Lung (tissue), 12 donors: Measurements from ENCODE around the gene HFE. TPM values are rescaled to one million over a fixed set of nuclear protein-coding genes. Genes with fewer than 3 reads are reported as not detected.
A peak's percentile ranks its signal among the peaks of the same experiment; 100 is the strongest.

ENCODE experiments used
- ATAC-seq: fragments of 200-7000 bp; cut with Tn5 transposase; one replicate; pipeline ENCODE4 v1.9.1; 2020; ENCODE audit warnings: moderate number of reproducible peaks; ENCODE audit not compliant: insufficient read depth, low FRiP score
- DNase-seq, 3 donors: peaks; one replicate each; pipeline ENCODE4 v3.0.0-alpha.2; 2013 to 2017
- H3K27ac ChIP-seq, 2 donors: one replicate each; pipeline ENCODE4 v1.5.1; 2013; ENCODE audit warnings: mild to moderate bottlenecking in 2 of 2, moderate library complexity in 2 of 2, control low read depth in 1 of 2, inconsistent platforms in 1 of 2, low read depth in 1 of 2, low read length in 1 of 2
- H3K27me3 ChIP-seq, 3 donors: one replicate each; pipeline ENCODE4 v1.5.1; 2013; ENCODE audit warnings: low read length in 2 of 3; ENCODE audit not compliant: control insufficient read depth in 3 of 3, insufficient read depth in 3 of 3
- H3K36me3 ChIP-seq, 4 donors: one replicate each; pipeline ENCODE4 v1.5.1; 2013; ENCODE audit warnings: low read length in 4 of 4, mild to moderate bottlenecking in 1 of 4, moderate library complexity in 1 of 4; ENCODE audit not compliant: control insufficient read depth in 4 of 4, insufficient read depth in 4 of 4
- H3K4me1 ChIP-seq, 5 donors: one replicate each; pipeline ENCODE4 v1.5.1; 2013; ENCODE audit warnings: low read length in 5 of 5, mild to moderate bottlenecking in 2 of 5, moderate library complexity in 1 of 5; ENCODE audit not compliant: control insufficient read depth in 5 of 5, insufficient read depth in 5 of 5
- H3K4me3 ChIP-seq: one replicate; pipeline ENCODE4 v1.5.1; 2013; ENCODE audit warnings: mild to moderate bottlenecking, control low read depth, moderate library complexity
- H3K9ac ChIP-seq, 2 donors: one replicate each; pipeline ENCODE4 v1.5.1; 2013; ENCODE audit warnings: low read length in 2 of 2, control low read depth in 1 of 2; ENCODE audit not compliant: insufficient read depth in 1 of 2
- H3K9me3 ChIP-seq, 4 donors: one replicate each; pipeline ENCODE4 v1.5.1; 2013; ENCODE audit warnings: low read length in 3 of 4, mild to moderate bottlenecking in 1 of 4, moderate library complexity in 1 of 4; ENCODE audit not compliant: control insufficient read depth in 4 of 4, insufficient read depth in 3 of 4
- CTCF ChIP-seq: IDR thresholded peaks from 2 replicates; pipeline ENCODE4 v1.5.1; 2012; ENCODE audit warnings: mild to moderate bottlenecking; ENCODE audit errors: control extremely low read depth, extremely low read depth
- WGBS, 2 donors: extraction: QIAGEN DNeasy Blood & Tissue Kit; methylation state at CpG; one replicate each; pipeline ENCODE4 v1.1.7; 2013; 5-methylcytosine and 5-hydroxymethylcytosine counted together
- polyA plus RNA-seq, 2 donors: library from polyadenylated mRNA; stranded (reverse); fragments of 200-250 nt; gene quantifications; one replicate each; pipeline ENCODE4 v1.2.1, GENCODE V29; 2013
- total RNA-seq, 2 donors: library from RNA; depleted of rRNA in 1 of 2; stranded (reverse); fragments of >200 nt in 1 of 2; gene quantifications; one replicate each; pipeline ENCODE4 v1.2.1, GENCODE V29; 2014 to 2021
- donor health status: control.
- donor health status: control.
- donor health status: Bipolar disorder and iron deficiency.
- donor health status: healthy.
- donor health status: DM: yes; HTN: yes; CAD: no.

HFE gene
- total and polyA plus RNA-seq, 4 donors: 3.1 to 10.7 (median 7.0) TPM

GRCh38 chr6:26124781-26125685, 37.8 kb downstream of the HFE start:
- H3K27me3 ChIP-seq: no peaks in the 10 kb centered on the region
- no peak for TF ChIP-seq CTCF
- H3K9me3 ChIP-seq: no peaks in the 10 kb centered on the region
- H3K36me3 ChIP-seq: peaks cover 0 to 9% (median 6%) of the 10 kb centered on the region in 4 donors
- no peak for ATAC-seq
- peaks cover 0 to 21% (median 7%) of the 10 kb centered on the region in 5 donors for H3K4me1 ChIP-seq
- H3K27ac ChIP-seq: peak overlapping the region; percentile 94 to 100
- DNase-seq: peak; percentile 59 to 75 (median 65)
- peak overlapping the region; percentile 87 for H3K4me3 ChIP-seq
- H3K9ac ChIP-seq: peak overlapping the region; percentile 99 to 100
- WGBS, 2 donors: 0% methylated on average over 22 of the region's 22 CpGs

GRCh38 chr6:26126394-26127235, 39.4 kb downstream of the HFE start:
- peak in 2 of 3 donors; percentile 31 to 58 for DNase-seq
- Histone ChIP-seq H3K4me1 (peaks cover 0 to 21% (median 7%) of the 10 kb centered on the region in 5 donors), H3K36me3 (peaks cover 0 to 10% (median 9%) of the 10 kb centered on the region in 4 donors), H3K9me3 (no peaks in the 10 kb centered on the region), H3K27me3 (no peaks in the 10 kb centered on the region), H3K9ac (peak overlapping the region; percentile 99 to 100), H3K4me3 (no peak overlapping the region), H3K27ac (peak overlapping the region; percentile 94 to 100)
- ATAC-seq: no peak
- no peak for TF ChIP-seq CTCF
- 4 to 5% methylated on average over 8 of the region's 8 CpGs for WGBS, 2 donors

GRCh38 chr6:26128013-26128771, 41.0 kb downstream of the HFE start:
- H3K4me1 ChIP-seq: peaks cover 0 to 15% (median 7%) of the 10 kb centered on the region in 5 donors
- no peaks in the 10 kb centered on the region for H3K9me3 ChIP-seq
- TF ChIP-seq CTCF: no peak
- WGBS, 2 donors: 65 to 76% methylated on average over 5 of the region's 5 CpGs
- H3K27ac ChIP-seq: no peak overlapping the region
- ATAC-seq (no peak), DNase-seq (no peak)
- H3K9ac ChIP-seq: no peak overlapping the region
- H3K36me3 ChIP-seq: peaks cover 0 to 12% (median 9%) of the 10 kb centered on the region in 4 donors
- no peaks in the 10 kb centered on the region for H3K27me3 ChIP-seq
- H3K4me3 ChIP-seq: no peak overlapping the region
